ENCODE measurements around the gene PARM1.

PARM1 gene

GRCh38 chr4:75030028-75030427, 97.1 kb downstream of the PARM1 start:
- TF ChIP-seq CTCF (IDR thresholded peaks at IDR 0.05; ENCODE audit: low read depth, low read length) = no peak
- no peak overlapping the region for H3K4me3 ChIP-seq (ENCODE audit: low read depth, low read length)

- no peak overlapping the region for H3K4me3 ChIP-seq (ENCODE audit: low read depth, low read length)
- no peak for TF ChIP-seq CTCF (IDR thresholded peaks at IDR 0.05; ENCODE audit: low read depth, low read length)
Observed at GRCh38 chr4:75030649-75031235, 97.8 kb downstream of the PARM1 start.

GRCh38 chr4:75031775-75032174, 98.9 kb downstream of the PARM1 start:
- no peak for TF ChIP-seq CTCF (IDR thresholded peaks at IDR 0.05; ENCODE audit: low read depth, low read length)
- H3K4me3 ChIP-seq (ENCODE audit: low read depth, low read length) = no peak overlapping the region

GRCh38 chr4:75034523-75034922, 101.6 kb downstream of the PARM1 start:
- TF ChIP-seq CTCF (IDR thresholded peaks at IDR 0.05; ENCODE audit: low read depth, low read length) = no peak
- no peak overlapping the region for H3K4me3 ChIP-seq (ENCODE audit: low read depth, low read length)

GRCh38 chr4:75035321-75035720, 102.4 kb downstream of the PARM1 start:
- H3K4me3 ChIP-seq (ENCODE audit: low read depth, low read length) = no peak overlapping the region
- no peak for TF ChIP-seq CTCF (IDR thresholded peaks at IDR 0.05; ENCODE audit: low read depth, low read length)

- no peak for TF ChIP-seq CTCF (IDR thresholded peaks at IDR 0.05; ENCODE audit: low read depth, low read length)
- no peak overlapping the region for H3K4me3 ChIP-seq (ENCODE audit: low read depth, low read length)
Observed at GRCh38 chr4:75036046-75036830, 103.3 kb downstream of the PARM1 start.

- H3K4me3 ChIP-seq (ENCODE audit: low read depth, low read length) = no peak overlapping the region
- TF ChIP-seq CTCF (IDR thresholded peaks at IDR 0.05; ENCODE audit: low read depth, low read length) = no peak
Observed at GRCh38 chr4:75037252-75037651, 104.3 kb downstream of the PARM1 start.

Data from WI38 (cell line).